ENCODE measurements around the gene ID3.

Gene ID3

DNA sequence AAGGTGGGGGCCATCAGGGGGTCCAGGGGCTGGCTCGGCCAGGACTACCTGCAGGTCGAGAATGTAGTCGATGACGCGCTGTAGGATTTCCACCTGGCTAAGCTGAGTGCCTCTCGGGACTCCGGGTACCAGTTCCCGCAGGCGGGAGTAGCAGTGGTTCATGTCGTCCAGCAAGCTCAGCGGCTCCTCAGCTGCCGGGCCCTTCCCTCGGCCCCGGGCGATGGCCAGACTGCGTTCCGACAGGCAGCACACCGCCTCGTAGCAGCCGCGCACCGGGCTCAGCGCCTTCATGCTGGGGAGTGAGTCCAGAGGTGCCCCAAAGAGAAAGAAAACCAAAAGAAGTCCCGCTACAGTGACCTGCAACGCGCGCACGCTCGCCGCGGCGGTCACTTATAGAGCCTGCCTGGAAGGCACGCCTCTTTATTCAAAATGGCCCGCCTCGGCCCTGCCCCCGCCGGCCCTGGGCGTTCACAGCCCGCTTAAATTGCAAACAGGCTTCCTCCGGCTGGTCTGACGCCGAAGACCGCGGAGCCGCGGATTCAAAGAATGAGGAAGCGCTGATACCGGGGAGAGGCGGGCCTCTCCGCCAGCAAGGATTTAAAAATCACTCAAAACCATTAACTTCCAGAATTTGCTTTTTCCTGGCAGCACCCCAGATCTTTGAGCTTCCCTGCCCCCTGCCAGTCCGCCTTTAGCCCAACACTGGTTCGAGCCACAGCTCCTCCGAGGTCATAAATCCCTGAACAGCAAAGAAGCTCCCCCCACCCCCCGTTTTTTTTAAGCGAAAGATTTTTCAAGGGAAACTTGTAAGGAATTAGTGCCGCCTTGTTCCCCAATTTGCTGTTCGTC lies at the start of gene ID3:
Gene ID3, minus strand, starts transcription at position 366 of the 849 bp plus-strand sequence. Its CDS starts 75 bp downstream, at position 291.
- peak; percentile 97 to 98 for DNase-seq (ENCODE audit: low read depth in 2 of 2)

DNA sequence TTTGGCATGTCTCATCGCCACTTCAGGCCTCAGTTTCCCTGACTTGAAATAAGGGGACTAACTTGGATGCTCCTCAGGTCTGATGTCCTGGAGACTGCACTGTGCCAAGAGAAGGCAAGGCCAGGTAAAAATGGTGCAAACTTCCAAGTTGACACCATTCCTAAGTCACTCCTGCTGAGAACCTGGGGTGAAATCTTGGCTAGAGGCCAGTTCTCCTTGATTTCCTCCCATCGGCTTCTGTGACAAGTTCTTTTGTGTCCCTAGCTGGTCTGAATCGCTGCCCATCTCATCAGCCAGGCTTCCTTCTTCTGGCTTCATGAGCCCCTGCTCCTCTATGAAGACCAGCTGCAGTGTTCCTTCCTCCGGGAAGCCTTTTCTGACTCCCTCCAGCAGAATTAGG lies 48.6 kb upstream of the ID3 start:
- no peak for DNase-seq (ENCODE audit: low read depth in 2 of 2)

DNA sequence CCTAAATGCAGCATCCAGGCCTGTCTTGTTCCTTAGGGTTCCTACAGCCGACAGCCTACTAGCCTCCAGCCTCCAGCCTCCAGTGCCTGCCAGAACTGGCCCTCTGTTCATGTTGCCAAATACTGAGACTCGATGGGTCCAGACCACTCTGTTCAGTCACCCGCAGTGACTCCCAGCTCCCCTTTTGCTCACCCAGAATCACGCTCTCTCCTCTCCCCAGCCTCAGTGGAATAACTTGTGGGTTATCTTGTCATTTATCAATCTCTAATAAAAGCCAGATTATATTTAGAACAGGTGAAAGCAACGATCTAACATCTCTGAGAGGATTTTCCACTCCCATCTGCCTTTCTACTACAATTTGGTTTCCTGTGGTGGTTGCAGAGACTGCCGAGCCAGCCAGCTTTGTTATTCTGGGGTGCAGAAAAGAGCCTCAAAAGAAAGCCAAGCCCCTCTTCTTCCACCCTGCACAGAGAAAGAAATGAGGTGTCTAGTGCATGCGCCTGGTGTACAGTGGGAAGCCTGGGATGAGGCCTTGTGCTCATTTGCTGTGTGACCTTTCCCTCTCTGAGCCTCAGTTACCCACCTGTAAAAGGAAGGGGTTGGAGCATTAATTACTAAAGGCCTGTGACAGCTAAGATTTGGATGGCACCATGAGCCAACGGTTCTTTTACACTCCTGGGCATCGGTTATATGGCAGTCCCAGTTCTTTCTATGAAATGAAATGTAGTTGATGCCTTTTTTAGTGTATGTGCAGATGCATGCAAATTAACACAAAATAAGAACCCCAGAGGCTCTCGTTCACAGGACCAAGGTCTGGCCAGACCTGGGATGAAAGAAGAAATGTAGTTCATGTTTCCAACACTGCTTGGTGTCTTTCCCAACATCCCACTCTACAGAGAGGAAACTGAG lies 42.9 kb upstream of the ID3 start:
- no peak for DNase-seq (ENCODE audit: low read depth in 2 of 2)

GRCh38 chr1:23601135-23601967 lies 42.0 kb upstream of the ID3 start:
- DNase-seq (ENCODE audit: low read depth in 2 of 2), result no peak

DNA sequence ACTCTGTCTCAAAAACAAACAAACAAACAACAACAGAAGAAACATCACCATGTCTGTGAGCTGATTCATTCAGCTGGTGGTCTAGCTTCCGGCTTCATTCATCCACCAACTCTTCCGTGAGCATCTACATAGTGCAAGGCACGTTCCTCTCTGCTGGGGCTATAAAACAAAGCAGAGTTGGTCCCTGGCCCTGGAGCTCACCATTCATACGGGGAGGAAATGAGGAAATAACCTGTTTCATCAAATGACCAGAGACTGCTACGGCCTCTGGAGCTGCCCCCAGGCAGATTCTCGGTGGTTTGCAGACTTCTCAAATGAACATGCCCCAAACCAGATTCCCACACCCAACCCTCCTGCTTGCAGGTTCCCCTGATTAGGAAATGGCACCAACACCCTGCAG lies 41.0 kb upstream of the ID3 start:
- DNase-seq (ENCODE audit: low read depth in 2 of 2), result no peak

GRCh38 chr1:23599125-23599524 lies 39.8 kb upstream of the ID3 start:
- no peak for DNase-seq (ENCODE audit: low read depth in 2 of 2)

GRCh38 chr1:23598424-23598823 lies 39.1 kb upstream of the ID3 start:
- no peak for DNase-seq (ENCODE audit: low read depth in 2 of 2)

DNA sequence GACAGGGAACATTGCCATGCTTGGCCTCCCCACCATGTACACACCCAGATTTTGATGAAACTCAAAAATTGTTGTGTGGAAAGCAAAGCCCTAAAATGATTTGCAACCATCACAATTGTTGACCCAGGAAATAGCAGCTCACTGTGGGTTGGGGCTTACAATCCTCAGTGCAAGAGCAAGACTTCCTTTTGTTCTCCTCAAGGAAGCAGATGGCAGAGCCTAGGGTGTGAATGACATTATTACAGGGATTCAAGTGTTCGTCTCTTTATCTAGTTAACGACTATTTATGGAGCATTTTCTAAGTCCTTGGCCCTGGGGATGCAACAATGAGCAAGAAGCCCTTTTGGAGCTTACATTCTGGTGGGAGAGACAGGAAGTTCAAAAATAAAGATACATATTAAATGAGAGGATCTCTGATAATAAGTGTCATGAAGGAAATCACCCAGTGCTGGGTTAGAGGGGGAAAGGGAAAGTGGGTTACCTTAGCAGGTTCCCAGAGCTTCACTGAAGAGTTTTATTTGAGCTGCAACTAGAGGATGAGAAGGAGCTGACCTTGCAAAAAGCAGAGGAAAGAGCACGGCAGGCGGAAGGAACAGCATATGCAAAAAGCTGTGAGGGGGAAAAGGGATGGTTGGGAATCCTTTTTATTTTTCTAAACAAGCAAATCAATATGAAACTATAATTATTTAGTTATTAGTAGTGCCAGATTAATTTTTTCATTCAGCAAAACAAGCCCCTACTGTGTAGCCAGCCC lies 38.5 kb upstream of the ID3 start:
- no peak for DNase-seq (ENCODE audit: low read depth in 2 of 2)

GRCh38 chr1:23596382-23597358 lies 37.4 kb upstream of the ID3 start:
- no peak for DNase-seq (ENCODE audit: low read depth in 2 of 2)

DNA sequence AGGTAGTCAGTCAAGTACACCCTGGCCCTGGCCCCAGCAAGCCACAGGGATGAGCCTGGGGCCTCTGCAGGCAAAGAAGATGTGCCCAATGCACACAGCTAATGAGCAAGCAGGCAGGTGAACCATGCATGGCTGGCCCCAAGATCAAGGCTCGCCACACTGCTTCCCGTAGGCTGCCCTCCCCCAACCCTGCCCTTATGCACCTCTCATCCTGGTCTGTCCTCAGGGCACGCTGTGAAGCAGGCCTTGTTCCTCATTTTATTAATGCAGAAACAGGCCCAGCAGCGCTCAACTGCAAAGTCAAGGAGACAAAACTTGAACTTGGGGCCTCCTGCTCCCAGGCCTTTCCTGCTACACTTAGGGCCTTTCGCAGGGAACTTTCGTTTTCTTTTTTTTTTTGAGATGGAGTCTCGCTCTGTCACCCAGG lies 35.6 kb upstream of the ID3 start:
- no peak for DNase-seq (ENCODE audit: low read depth in 2 of 2)

- DNase-seq (ENCODE audit: low read depth in 2 of 2), result no peak
Measured at GRCh38 chr1:23594149-23594907, 35.0 kb upstream of the ID3 start.

- DNase-seq (ENCODE audit: low read depth in 2 of 2), result no peak
Measured at GRCh38 chr1:23593556-23594148, 34.4 kb upstream of the ID3 start.

DNA sequence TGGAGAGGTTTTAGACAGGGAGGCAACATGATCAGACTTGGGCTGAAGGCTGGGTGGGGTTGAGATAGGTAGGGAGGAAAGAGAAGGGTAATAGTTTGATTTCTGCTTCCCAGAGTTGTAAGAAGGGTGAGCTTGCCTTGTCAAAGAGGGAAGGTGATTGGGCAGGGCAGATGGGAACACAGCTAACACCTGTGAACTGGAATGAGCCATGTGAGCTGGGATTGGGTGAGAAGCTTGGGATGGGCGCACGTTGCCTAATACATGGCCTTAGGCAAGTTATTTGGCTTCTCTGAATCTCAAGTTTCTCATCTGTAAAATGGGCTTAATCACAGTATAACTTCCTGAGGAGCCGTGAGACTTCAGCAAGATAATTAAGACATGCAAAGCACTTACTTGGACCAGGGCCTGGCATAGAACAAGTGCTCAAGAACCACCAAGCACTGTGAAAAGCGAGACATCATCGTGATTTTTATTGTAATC lies 33.8 kb upstream of the ID3 start:
- no peak for DNase-seq (ENCODE audit: low read depth in 2 of 2)

GRCh38 chr1:23592209-23592892 lies 33.0 kb upstream of the ID3 start:
- DNase-seq (ENCODE audit: low read depth in 2 of 2), result no peak

DNA sequence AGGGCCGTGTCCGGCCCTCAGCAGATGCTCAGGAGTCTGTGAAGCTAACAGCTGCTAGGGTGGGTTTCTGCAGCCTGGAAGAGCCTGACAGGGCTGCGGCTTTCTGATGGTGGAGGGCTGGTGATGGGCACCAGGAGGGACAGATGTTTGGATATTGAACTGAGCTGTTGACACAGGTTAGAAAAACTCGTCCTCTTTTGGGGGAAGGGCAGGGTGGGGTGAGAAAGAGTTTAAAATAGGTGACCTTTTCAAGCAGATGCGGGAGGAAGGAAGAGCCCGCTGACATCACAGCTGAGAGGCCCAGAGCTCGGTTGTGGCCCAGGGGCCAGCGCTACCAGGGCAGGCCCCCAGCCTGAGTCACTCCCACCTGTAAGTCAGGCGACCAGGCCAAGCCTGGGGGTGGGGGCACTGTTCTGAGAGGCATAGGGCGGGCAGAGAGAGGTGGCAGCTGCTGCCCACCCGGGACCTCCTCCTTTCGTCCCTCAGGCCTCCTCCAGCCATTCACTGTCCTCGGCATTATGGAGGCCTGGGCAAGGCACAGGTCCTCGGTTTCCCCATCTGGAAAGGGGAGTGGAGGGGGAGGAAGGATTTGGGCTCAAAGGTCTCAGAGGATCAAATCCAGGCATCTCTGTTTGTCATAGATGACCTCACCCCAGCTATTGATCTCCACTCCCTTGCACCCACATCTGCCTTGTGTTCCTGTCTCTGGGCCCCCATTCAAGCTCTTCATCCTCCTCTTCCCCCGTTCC lies 32.3 kb upstream of the ID3 start:
- no peak for DNase-seq (ENCODE audit: low read depth in 2 of 2)

DNA sequence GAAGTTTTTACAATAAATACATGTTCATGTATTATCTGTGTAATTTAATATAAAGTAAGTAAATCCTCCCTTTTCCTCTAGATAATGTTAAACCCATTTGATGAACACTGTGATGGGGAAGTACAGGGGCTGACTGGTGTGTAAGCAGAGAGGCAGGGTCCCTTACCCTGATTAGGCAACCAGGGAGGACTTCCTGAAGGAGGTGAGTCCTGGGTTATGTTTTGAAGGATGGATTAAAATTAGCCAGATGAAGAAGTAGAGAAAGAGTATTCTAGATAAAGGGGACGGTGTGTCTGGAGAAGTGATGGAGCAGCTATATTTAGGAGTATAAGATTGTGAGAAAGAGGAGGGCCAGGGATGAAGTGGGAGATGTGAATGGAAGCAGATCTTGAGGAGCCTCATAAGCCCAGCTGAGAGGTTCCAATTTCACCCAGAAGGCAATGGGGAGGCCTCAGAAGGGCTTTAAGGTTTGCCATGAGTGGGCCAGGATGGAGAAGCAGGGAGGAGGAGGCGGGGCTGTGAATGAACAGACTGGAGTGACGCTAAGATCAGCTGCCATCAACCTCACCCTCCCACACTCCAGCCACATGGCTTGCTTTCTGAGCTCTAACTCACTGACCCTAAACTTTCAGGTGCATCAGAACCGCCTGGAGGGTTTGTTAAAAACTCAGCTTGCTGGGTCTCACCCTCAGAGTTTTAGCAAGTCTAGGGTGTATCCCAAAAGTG lies 30.9 kb upstream of the ID3 start:
- DNase-seq (ENCODE audit: low read depth in 2 of 2), result no peak

- no peak for DNase-seq (ENCODE audit: low read depth in 2 of 2)
Measured at GRCh38 chr1:23589585-23589986, 30.3 kb upstream of the ID3 start.
